Endothelial cell (in vitro differentiated cells): Measurements from ENCODE around the gene ITPRIP. TPM values are rescaled to one million over a fixed set of nuclear protein-coding genes. Genes with fewer than 3 reads are reported as not detected.

Source experiments
- DNase-seq: peaks from one replicate; pipeline ENCODE4 v3.0.0; 2021; ENCODE audit warnings: low spot score
- H3K27ac Mint-ChIP-seq: one replicate; pipeline ENCODE4 v1.8.0; 2021; ENCODE audit warnings: mixed read lengths, inconsistent platforms; ENCODE audit not compliant: unreplicated experiment
- H3K27me3 Mint-ChIP-seq: one replicate; pipeline ENCODE4 v1.8.0; 2021; ENCODE audit warnings: mild to moderate bottlenecking, moderate library complexity, mixed read lengths, inconsistent platforms; ENCODE audit not compliant: unreplicated experiment
- H3K36me3 Mint-ChIP-seq: one replicate; pipeline ENCODE4 v1.8.0; 2021; ENCODE audit warnings: mild to moderate bottlenecking, low read depth, mixed read lengths, inconsistent platforms; ENCODE audit not compliant: unreplicated experiment
- H3K4me1 Mint-ChIP-seq: one replicate; pipeline ENCODE4 v1.8.0; 2021; ENCODE audit warnings: mild to moderate bottlenecking, mixed read lengths, inconsistent platforms; ENCODE audit not compliant: unreplicated experiment
- H3K4me3 Mint-ChIP-seq: one replicate; pipeline ENCODE4 v1.8.0; 2021; ENCODE audit warnings: mild to moderate bottlenecking, mixed read lengths, inconsistent platforms; ENCODE audit not compliant: unreplicated experiment
- H3K9me3 Mint-ChIP-seq: one replicate; pipeline ENCODE4 v1.8.0; 2021; ENCODE audit warnings: mixed read lengths, inconsistent platforms; ENCODE audit not compliant: unreplicated experiment
- long read RNA-seq: library from polyadenylated mRNA; unstranded; transcript quantifications from one replicate; pipeline ENCODE4 v2.0.0, GENCODE V29; 2020; ENCODE audit not compliant: unreplicated experiment
- total RNA-seq: library from RNA; stranded (reverse); fragmentation: NEBNext Ultra II Directional; extraction: Animal tissue kit (Norgen Biotek cat#: 25700); gene quantifications from one replicate; pipeline ENCODE4 v1.2.1, GENCODE V29; 2021; ENCODE audit not compliant: unreplicated experiment
- TF ChIP-seq, protein P1 (sequence below): fragments of 200-600 bp; sonication (generic); IDR thresholded peaks from one replicate; pipeline ENCODE4 v1.5.0; 2021; ENCODE audit warnings: antibody characterized with exemption; ENCODE audit not compliant: unreplicated experiment

Gene ITPRIP, protein sequence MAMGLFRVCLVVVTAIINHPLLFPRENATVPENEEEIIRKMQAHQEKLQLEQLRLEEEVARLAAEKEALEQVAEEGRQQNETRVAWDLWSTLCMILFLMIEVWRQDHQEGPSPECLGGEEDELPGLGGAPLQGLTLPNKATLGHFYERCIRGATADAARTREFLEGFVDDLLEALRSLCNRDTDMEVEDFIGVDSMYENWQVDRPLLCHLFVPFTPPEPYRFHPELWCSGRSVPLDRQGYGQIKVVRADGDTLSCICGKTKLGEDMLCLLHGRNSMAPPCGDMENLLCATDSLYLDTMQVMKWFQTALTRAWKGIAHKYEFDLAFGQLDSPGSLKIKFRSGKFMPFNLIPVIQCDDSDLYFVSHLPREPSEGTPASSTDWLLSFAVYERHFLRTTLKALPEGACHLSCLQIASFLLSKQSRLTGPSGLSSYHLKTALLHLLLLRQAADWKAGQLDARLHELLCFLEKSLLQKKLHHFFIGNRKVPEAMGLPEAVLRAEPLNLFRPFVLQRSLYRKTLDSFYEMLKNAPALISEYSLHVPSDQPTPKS
- 16.3 TPM for total RNA-seq
- long read RNA-seq, full-length matches to known transcripts, result 1 of 2 reads
- long read RNA-seq, partial matches to known transcripts, result 0 of 2 reads
- long read RNA-seq, other reads (novel, unspliced or antisense), result 1 of 2 reads

DNA sequence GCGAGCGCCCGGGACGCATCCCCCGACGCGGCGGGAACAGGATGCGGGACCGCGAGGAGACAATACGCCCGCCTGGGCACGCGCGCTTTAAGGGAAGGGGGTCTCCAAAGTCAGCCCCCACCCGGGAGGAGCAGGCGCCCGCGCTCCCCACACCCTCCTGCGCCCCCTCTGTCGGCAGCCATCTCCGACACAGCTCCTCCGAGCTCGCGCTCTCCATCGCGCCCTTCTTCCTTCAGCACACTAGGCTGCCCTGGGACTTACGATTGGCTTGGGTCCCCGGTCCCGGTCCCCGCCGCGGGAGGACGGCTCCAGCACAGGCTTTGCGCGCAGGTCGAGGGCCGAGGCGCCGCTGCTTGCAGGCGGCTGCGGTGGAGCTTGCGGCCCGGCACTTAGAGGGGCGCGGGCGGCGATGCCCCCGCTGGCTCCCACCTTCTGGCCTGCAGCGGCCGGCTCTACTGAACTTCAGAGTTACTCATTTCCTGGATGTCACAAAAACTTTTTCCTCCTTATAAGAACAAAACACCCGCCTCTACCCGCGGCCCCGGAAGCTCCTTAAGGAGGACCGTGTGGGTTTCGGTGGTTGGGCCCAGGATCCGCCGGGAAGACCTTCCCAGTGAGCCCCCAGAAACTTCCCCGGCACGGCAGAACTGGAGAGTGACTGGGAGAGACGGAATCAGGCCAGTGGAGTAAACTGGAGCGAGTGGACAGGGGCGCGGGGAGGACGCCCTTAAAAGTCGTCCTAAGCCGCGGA lies at the start of gene ITPRIP:
Gene ITPRIP (minus strand): TSS at position 481 of the 751 bp plus-strand sequence. CDS start 22,414 bp downstream, outside the sequence.
- Mint-ChIP-seq H3K9me3 (no peaks in the 10 kb centered on the region), H3K36me3 (peaks cover 7% of the 10 kb centered on the region), H3K4me1 (peaks cover 40% of the 10 kb centered on the region), H3K4me3 (peak within 1 kb of the TSS; percentile 97), H3K27me3 (peaks cover 8% of the 10 kb centered on the region), H3K27ac (peak within 1 kb of the TSS; percentile 99)
- peak; percentile 68 for DNase-seq
- TF ChIP-seq, protein P1, sequence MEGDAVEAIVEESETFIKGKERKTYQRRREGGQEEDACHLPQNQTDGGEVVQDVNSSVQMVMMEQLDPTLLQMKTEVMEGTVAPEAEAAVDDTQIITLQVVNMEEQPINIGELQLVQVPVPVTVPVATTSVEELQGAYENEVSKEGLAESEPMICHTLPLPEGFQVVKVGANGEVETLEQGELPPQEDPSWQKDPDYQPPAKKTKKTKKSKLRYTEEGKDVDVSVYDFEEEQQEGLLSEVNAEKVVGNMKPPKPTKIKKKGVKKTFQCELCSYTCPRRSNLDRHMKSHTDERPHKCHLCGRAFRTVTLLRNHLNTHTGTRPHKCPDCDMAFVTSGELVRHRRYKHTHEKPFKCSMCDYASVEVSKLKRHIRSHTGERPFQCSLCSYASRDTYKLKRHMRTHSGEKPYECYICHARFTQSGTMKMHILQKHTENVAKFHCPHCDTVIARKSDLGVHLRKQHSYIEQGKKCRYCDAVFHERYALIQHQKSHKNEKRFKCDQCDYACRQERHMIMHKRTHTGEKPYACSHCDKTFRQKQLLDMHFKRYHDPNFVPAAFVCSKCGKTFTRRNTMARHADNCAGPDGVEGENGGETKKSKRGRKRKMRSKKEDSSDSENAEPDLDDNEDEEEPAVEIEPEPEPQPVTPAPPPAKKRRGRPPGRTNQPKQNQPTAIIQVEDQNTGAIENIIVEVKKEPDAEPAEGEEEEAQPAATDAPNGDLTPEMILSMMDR, result no peak

DNA sequence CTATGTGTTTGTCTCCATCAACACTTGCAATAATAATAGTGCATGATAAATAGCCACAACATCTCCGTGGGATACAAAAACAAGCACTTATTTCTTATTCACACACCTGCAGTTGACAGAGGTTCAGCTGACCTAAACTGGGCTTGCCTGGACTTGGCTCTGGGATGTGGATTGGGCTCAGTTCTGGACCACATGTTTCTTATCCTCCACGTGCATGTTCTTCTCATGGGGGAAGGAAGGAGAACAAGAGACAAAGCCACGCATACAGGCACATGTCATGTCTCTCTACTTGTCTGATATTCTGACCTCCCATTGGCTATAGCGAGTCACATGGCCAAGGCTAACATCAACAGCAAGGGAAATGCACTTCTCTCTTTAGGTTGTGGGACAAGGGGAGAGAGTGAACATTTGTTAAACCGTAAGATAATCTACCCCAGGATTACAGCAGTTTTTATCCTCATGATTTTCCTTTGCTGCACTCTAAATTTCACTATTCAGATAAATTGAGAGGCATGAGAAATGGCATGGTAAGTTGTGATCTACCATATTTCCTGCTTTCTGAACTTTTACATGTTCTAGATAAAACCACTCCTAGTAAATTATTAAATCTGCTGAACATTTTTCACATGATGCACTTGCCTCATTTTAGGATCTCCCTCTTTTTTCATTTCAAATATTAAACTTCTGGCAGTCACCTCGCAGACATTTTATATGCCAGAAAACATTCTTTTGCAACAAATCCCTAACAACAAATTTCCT lies 49.0 kb upstream of the ITPRIP start:
- H3K27me3 Mint-ChIP-seq, result no peaks in the 10 kb centered on the region
- peaks cover 7% of the 10 kb centered on the region for H3K4me1 Mint-ChIP-seq
- DNase-seq, result no peak
- no peak overlapping the region for H3K27ac Mint-ChIP-seq
- H3K36me3 Mint-ChIP-seq, result no peaks in the 10 kb centered on the region
- no peak overlapping the region for H3K4me3 Mint-ChIP-seq
- TF ChIP-seq, protein P1, result no peak
- H3K9me3 Mint-ChIP-seq, result no peaks in the 10 kb centered on the region

DNA sequence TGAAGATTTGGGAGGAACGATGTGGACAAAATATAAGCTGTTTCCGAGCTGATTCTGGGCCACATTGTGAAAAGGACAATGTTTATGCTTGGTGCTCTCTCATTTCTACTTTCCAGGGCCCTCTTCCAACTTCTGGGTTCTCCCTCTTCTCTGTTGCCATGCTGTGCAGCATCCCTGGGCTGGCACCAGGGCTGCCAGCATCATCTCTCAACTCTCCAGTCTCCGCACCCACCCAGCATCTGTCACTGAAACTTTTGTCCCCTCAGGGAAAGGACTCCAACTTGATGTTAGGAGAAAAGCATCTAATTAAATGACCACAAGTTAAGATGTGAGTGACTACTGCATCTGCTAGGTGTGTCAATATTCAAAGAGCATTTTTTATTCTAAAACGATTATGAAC lies 42.1 kb upstream of the ITPRIP start:
- Mint-ChIP-seq H3K27me3 (no peaks in the 10 kb centered on the region), H3K27ac (no peak overlapping the region), H3K4me1 (peaks cover 16% of the 10 kb centered on the region), H3K9me3 (no peaks in the 10 kb centered on the region), H3K36me3 (no peaks in the 10 kb centered on the region), H3K4me3 (no peak overlapping the region)
- TF ChIP-seq, protein P1, result no peak
- no peak for DNase-seq

DNA sequence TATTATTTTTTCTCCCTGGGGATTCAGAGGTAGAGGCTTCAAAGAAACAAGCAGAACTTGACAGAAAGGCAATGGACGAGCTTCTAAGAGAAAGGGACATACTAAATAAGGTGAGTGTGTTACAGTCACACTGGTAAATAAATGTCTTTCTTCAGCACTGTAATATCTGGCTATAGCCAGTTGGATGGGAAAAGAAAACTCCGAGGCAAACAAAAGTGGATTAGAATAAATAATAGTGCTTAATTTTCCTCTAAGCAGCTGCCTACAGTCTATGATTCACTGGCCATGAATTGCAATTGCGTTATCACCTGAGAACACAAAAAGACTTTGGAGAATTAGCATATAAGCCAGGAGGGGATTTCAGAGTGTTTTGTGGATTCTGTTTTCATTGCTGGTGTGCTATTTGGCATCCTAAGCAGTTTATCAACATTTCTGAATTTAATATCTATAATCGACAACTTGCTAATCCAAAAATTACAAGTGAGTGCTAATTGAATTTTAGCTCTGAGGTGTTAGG lies 38.6 kb upstream of the ITPRIP start:
- peaks cover 10% of the 10 kb centered on the region for H3K4me1 Mint-ChIP-seq
- no peaks in the 10 kb centered on the region for H3K27me3 Mint-ChIP-seq
- DNase-seq, result no peak
- H3K36me3 Mint-ChIP-seq, result no peaks in the 10 kb centered on the region
- TF ChIP-seq, protein P1, result no peak
- H3K9me3 Mint-ChIP-seq, result no peaks in the 10 kb centered on the region
- no peak overlapping the region for H3K27ac Mint-ChIP-seq
- H3K4me3 Mint-ChIP-seq, result no peak overlapping the region
